Panc1 (cell line): Measurements from ENCODE around the gene MYO1E.

Source experiments
- POLR2AphosphoS5 ChIP-seq: IDR thresholded peaks from 2 replicates; pipeline ENCODE4 v1.6.1; 2012; ENCODE audit warnings: mild to moderate bottlenecking, low read depth, low read length, moderate library complexity
- SIN3A ChIP-seq: IDR thresholded peaks from 2 replicates; pipeline ENCODE4 v1.6.1; 2012; ENCODE audit warnings: low read depth, mild to moderate bottlenecking, low read length, moderate library complexity, borderline replicate concordance; ENCODE audit not compliant: insufficient read depth
- TCF7L2 ChIP-seq: IDR thresholded peaks from 2 replicates; pipeline ENCODE4 v1.6.1; 2011; ENCODE audit warnings: mild to moderate bottlenecking, low read depth, low read length, inconsistent platforms
- TF ChIP-seq, protein P1 (sequence below): fragments of 450-650 bp; IDR thresholded peaks from 2 replicates; pipeline ENCODE4 v1.5.1; 2017; ENCODE audit warnings: mild to moderate bottlenecking
- TF ChIP-seq, protein P2 (sequence below), 2 experiments: IDR thresholded peaks; 2 replicates each; pipeline ENCODE4 v1.6.1; 2011 to 2012; ENCODE audit warnings: low read depth in 2 of 2, control low read depth in 1 of 2, low read length in 1 of 2, mild to moderate bottlenecking in 1 of 2, moderate library complexity in 1 of 2; ENCODE audit not compliant: insufficient read depth in 1 of 2

DNA sequence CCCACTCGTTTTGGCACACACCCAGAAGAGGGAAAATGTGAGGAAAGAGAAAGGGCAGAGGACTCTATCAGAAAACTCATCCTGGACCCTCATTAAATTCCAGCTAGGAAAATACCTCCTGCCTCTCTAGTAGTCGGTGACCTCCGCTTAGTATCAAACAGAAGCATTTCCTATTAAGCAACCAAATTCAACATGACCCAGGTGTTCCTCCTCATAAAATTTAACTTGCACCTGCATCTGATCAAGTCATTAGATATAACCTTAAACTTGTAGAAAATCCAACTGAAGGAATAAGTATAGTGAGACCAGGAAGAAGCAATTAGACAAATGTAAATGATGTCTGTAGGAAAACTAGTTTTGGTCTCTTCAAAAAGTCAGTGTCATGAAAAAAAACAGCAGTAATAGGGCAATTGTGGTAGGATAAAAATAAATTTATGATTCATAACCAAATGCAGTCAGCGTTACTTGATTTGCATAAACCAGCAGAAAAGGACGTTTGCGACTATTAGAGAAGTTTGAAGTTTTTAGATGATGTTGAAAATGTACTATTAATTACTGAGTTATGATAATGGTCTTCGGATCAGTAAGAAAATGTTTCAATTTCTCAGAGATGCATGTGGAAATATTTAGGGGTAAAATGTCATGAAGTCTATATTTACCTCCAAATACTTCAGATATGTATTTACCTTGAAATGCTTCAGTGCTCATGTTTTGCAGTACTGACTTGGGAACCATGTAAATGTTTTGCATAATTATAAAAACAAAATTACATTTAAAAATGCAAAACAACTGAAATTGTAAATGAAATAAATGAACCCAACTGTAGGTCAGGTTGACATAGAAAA is 121.4 kb downstream of the MYO1E start:
- TF ChIP-seq, protein P1, sequence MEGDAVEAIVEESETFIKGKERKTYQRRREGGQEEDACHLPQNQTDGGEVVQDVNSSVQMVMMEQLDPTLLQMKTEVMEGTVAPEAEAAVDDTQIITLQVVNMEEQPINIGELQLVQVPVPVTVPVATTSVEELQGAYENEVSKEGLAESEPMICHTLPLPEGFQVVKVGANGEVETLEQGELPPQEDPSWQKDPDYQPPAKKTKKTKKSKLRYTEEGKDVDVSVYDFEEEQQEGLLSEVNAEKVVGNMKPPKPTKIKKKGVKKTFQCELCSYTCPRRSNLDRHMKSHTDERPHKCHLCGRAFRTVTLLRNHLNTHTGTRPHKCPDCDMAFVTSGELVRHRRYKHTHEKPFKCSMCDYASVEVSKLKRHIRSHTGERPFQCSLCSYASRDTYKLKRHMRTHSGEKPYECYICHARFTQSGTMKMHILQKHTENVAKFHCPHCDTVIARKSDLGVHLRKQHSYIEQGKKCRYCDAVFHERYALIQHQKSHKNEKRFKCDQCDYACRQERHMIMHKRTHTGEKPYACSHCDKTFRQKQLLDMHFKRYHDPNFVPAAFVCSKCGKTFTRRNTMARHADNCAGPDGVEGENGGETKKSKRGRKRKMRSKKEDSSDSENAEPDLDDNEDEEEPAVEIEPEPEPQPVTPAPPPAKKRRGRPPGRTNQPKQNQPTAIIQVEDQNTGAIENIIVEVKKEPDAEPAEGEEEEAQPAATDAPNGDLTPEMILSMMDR = no peak
- no peak for TF ChIP-seq POLR2AphosphoS5
- TF ChIP-seq SIN3A = no peak
- no peak for TF ChIP-seq TCF7L2
- TF ChIP-seq, protein P2, sequence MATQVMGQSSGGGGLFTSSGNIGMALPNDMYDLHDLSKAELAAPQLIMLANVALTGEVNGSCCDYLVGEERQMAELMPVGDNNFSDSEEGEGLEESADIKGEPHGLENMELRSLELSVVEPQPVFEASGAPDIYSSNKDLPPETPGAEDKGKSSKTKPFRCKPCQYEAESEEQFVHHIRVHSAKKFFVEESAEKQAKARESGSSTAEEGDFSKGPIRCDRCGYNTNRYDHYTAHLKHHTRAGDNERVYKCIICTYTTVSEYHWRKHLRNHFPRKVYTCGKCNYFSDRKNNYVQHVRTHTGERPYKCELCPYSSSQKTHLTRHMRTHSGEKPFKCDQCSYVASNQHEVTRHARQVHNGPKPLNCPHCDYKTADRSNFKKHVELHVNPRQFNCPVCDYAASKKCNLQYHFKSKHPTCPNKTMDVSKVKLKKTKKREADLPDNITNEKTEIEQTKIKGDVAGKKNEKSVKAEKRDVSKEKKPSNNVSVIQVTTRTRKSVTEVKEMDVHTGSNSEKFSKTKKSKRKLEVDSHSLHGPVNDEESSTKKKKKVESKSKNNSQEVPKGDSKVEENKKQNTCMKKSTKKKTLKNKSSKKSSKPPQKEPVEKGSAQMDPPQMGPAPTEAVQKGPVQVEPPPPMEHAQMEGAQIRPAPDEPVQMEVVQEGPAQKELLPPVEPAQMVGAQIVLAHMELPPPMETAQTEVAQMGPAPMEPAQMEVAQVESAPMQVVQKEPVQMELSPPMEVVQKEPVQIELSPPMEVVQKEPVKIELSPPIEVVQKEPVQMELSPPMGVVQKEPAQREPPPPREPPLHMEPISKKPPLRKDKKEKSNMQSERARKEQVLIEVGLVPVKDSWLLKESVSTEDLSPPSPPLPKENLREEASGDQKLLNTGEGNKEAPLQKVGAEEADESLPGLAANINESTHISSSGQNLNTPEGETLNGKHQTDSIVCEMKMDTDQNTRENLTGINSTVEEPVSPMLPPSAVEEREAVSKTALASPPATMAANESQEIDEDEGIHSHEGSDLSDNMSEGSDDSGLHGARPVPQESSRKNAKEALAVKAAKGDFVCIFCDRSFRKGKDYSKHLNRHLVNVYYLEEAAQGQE (IDR thresholded peaks at IDR 0.05; ENCODE audit: insufficient read depth in 1 of 2, low read depth in 2 of 2, low read length in 1 of 2) = no peak
